NAMALWA (cell line): Measurements from ENCODE around the gene PIR.

Experiments used
- DNase-seq: peaks from one replicate; pipeline ENCODE4 v3.0.0-alpha.2; 2015; ENCODE audit warnings: low spot score

PIR gene

DNA sequence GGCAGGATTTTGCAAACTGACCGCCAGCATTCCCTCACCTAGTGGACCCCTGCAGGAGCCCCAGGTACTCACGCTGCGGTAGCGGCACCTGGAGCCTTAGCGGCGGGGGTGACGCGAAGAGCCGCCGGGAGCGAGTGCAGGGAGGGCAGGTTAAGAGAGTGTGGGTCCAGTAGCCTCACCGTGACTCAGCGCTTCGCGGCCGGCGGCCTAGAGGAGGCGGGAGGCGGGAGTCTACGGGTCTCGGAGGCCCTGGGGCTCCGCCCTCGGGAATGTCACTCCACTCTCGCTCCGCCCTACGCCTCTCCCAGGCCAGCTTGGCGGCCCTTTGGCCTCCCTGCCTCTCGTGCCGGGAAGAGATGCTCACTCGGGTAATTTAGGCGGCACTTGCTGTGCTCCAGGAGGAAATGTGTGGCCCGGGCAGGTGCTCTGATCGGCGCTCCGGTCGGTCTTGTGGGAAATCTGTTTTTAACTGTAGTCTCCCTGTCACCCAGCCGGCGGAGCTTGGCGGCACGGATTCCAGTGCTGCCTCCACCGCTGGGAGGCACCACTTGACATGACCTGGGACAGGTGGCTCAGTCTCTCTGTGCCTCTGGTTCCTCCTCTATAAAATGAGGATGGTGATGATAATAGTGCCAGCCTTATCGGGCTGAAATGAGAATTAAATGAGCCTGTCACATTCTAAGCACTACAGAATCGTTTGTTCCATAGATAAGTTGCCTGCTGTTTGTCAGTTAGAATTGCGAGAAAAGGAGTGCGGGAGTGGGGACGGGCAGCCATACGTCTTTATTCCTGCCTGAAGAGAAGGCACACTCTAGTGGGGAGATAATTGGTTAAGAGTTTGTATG, at the start of gene PIR:
PIR (minus strand) TSS at position 216 of the 845 bp plus-strand sequence. CDS start 2,076 bp downstream, outside the sequence.
- no peak for DNase-seq

DNA sequence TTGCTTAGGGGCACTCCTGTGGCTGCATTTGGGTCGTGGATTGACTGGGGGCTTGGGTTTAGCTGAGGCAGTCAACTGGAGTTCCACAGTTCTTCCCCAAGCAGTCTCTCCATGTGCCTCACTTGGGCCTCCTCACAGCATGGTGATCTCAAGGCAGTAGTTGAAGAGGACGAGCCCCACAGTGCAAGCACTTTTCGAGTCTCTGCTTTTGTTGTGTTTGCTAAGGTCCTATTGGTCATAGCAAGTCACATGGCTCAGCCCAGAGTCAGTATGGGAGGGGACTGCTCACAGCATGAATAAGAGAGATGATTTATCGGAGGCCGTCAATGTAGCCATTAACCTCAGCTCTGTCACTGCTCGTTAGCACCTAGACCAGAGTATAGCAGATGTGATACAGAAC, 37.2 kb upstream of the PIR start:
- peak; percentile 20 for DNase-seq

GRCh38 chrX:15529165-15529564, 36.0 kb upstream of the PIR start:
- DNase-seq: no peak

GRCh38 chrX:15525664-15526416, 32.7 kb upstream of the PIR start:
- DNase-seq: peak; percentile 70

DNA sequence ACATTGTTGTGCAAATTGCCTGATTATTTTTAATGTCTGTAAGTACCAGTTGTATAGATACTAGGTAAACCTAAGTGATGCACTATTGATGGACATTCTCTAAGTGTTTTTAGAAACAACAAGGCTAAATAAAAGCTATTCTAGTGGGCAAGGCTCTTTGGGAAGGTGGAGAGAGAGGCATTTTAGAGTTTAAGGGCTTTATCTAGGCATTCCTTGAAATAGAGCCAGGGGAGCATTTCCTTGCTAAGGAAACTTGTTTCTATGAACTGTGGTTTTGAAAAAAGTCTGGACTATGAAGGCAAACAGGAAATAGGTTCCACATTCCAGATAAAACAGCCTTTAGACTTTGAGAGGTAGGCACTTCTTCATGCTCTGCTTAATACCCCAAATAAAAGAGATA, 31.3 kb upstream of the PIR start:
- DNase-seq: no peak

GRCh38 chrX:15523088-15523487, 30.0 kb upstream of the PIR start:
- no peak for DNase-seq

DNA sequence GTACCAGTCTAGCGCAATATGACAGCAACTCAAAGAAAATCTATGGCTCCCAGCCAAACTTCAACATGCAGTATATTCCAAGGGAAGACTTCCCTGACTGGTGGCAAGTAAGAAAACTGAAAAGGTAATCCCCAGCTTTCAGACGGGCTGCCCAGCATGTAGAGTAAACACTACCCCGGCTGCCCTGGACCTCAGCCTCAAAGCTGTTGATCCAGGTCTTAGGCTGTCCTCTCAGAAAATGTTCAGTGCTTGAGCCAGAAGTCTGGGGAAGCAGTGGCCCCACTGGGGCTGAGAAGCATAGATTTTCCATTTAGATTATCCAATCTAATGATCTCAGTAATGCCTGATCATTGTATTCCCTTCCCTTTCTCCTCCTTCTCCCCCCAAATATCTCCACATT, 29.3 kb upstream of the PIR start:
- no peak for DNase-seq

DNA sequence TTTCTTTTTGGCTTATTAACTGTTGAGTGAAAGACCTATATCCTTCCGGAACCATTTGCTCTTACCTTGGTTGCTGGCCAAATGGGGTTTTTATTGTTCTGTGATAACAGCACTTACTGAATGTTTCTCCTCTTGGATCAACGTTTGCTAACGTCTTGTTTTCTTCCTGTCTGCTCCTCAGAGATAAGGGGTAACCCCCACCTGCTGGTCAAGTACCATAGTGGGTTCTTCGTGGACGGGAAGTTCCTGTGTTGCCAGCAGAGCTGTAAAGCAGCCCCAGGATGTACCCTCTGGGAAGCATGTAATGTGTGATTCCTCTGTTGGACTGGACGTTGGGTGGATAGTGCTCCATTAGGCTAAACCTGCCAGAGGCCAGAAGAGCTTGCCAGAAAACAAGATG, 22.8 kb upstream of the PIR start:
- DNase-seq: no peak

DNA sequence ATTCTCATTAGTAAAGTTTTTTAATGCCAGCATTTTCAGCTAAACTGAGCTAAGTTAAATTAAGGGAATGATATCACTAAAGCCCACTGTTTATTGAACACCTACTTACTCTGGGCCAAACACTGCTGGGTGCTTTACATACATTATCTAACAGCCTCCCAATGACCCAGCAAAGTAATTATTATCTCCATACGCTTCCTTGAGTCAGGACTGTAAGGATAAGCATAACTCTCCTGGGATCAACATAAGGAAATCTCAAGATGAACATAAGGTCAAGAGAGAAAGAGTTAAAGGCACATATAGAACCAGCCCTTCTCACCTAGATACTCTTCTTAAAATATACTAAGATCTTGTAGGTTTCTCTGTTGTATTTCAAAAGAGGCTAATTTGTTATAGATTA, 21.1 kb upstream of the PIR start:
- no peak for DNase-seq

GRCh38 chrX:15512401-15512965, 19.4 kb upstream of the PIR start:
- DNase-seq: no peak

DNA sequence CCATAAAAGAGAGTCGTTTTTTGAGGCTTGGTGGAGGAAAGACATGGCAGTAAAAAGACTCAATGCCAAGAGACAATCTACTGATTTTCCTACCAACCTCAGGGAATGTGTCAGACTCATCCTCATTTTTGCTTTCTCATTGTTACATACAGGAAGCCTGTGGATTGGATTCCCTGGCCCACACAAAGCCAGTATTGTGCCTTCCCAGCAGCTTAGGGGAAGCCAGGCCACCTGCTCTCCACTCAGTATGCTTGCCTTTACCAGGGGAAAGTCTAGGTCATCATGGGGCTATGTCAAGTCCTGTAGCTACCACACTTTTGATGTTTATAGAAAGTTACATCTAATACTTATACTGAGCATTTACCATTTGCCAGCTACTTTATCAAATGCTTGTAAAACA, 18.4 kb upstream of the PIR start:
- no peak for DNase-seq

DNA sequence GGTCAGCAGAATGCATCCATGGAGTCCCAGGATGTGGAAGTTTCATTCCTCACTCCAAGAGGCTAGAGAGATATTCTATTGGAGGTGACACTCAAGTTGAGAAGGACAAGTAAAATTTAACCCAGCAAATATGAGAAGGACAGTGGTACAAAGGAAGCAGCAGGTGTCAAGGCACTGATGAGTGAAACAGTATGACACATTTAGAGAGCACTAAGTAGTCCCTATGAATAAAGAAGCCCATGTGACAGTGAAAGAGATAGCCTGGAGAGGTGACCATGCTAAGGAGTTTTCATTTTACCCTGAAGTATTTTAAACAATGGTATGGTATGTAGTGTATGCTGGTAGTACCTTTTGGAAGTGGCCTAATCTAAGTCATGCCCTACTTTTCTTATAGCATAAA, 16.7 kb upstream of the PIR start:
- DNase-seq: no peak

- DNase-seq: no peak
These were observed 13.9 kb upstream of the PIR start for GRCh38 chrX:15507005-15507404.

- DNase-seq: no peak
These were observed 12.0 kb upstream of the PIR start for GRCh38 chrX:15505101-15505500.

- no peak for DNase-seq
These were observed 11.5 kb upstream of the PIR start for GRCh38 chrX:15504661-15505060.

DNA sequence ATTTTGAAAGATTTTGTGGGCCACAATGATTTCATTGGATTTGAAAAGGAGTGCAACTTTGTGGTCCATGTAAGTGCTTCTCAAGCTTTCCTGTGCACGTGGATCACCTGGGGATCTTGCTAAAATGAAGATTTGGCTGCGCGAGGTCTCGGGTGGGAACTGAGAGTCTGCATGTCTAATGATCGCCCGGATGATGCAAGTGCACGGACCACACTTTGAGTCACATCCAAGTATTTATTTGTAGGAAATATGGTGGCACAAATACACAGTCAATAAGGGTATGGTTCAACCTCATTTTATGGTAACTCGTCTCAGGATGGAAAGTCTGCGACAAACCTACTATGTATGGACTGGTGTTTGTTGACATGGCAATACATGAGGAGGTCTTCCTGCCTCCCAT, 8.4 kb upstream of the PIR start:
- DNase-seq: no peak

DNA sequence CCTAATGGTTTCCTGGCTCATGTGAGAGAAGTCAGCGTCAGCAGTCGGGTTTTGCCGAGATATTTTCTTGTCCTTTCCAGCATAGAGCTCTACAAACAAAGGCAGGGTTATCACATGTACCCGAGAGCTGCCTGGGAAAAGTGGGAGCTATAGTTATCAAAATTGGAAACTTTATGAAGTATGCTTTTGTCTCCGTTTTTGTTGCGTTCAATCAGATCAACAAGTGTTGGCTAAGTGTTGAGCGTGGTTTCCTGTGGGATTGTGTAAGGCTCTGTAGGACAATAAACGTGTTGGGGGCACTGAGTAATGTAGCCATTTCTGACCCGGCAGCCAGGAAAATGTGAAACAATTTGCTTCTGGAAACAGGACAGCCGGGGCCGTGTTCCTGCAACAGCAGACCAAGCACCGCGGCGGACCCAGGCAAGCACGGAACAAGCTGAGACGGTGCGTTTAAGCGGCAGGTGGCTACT, 7.4 kb upstream of the PIR start, which contains the start of gene BMX:
BMX (plus strand) TSS at position 311 of the 470 bp plus-strand sequence. CDS start 7,547 bp downstream, outside the sequence.
- no peak for DNase-seq

DNA sequence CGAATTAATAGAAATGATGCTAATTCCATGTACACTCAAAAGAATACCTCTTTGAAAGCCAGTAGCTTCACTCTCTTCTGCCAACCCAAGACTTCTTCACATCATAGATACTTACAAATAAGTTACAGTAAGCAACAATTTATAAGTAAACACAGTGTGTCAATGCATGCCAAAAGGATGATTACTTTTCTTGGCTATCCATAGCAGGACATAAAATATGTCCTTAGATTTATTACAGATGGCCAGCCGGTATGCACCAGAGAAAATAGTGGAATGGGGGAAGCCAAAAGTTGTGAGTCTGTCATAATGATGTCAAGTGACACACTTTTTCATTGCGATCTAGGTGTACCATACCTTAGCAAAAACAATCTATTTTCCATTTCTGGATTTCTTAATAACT, 6.8 kb upstream of the PIR start:
- no peak for DNase-seq

DNA sequence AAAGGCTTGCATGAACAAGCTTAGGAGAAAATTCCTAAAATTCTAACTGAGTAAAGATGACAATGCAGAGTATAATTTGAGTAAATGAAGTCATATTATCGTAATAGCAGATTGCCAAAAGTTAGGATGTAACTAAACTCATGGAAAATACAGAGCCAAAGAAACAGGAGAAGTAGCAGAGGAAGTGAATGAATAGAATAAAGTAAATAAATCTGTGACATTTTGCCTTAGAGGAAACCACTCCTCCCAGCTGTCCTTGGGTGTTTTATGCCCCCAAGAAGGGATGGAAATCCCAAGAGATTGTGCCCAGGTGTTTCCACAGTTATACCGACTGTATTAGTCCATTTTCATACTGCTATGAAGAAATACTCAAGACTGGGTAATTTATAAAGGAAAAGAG, 5.6 kb upstream of the PIR start:
- no peak for DNase-seq

GRCh38 chrX:15497865-15498264, 4.7 kb upstream of the PIR start:
- DNase-seq: peak; percentile 68

GRCh38 chrX:15496824-15497223, 3.7 kb upstream of the PIR start:
- DNase-seq: no peak

DNA sequence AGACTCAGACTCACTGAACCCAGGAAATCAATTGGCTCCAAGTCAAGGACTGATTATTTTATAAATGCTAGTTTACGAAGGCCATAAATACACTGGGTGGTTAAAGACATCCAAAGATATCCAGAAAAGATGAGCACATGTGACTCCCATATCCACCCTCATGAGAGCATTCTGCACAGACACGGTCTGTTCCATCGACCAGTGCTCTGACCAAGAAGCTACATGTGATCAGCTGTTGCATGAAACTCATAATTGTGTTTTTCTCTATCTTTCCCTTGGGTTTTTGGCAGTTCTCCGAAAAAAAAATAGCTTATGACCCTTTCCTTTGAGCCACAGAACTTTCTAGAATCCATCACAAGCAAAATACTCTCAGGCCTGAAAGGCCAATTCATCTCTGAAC, 2.7 kb upstream of the PIR start:
- DNase-seq: no peak

GRCh38 chrX:15492469-15492868, 664 bp downstream of the PIR start:
- no peak for DNase-seq
